RPMI7951 (cell line): ENCODE measurements around the gene KIR3DL2. TPM values are rescaled to one million over a fixed set of nuclear protein-coding genes. Genes with fewer than 3 reads are reported as not detected.
A peak's percentile ranks its signal among the peaks of the same experiment; 100 is the strongest.
"Not testable (repeated sequence)": the region's sequence is repeated elsewhere in the genome, so short reads cannot be mapped to it uniquely, and the experiment has no call there.

Experiments used
- DNase-seq: peaks from one replicate; pipeline ENCODE4 v3.0.0-alpha.2; 2012; ENCODE audit warnings: low read depth
- total RNA-seq: library from RNA; depleted of rRNA; stranded (reverse); fragments of >200 nt; shearing (Covaris generic); gene quantifications from 2 replicates; pipeline ENCODE4 v1.2.3, GENCODE V29; 2014; rRNA removed

The KIR3DL2 gene
- total RNA-seq, result not detected in 2 replicates

DNA sequence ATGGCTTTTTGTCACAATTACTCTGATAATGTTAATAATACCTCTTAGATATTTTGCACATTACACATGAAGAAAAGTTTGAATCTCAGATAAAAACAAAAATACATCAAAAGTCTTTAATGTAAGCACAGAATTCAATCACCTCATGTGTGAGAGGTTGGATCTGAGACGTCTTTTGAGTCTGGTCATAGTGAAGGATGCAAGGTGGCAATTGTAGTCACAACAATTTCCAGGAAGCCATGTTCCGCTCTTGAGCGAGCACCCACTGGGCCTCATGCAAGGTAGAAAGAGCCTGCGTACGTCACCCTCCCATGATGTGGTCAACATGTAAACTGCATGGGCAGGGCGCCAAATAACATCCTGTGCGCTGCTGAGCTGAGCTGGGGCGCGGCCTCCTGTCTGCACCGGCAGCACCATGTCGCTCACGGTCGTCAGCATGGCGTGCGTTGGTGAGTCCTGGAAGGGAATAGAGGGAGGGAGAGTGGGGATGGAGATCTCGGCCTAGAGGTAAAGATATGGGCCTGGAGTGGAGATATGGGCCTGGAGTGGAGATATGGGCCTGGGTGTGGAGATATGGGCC, at the start of gene KIR3DL2:
TSS of gene KIR3DL2 (plus strand) at position 383 of the 580 bp plus-strand sequence. CDS start at position 416, 33 bp downstream.
- DNase-seq, result not testable (repeated sequence)

DNA sequence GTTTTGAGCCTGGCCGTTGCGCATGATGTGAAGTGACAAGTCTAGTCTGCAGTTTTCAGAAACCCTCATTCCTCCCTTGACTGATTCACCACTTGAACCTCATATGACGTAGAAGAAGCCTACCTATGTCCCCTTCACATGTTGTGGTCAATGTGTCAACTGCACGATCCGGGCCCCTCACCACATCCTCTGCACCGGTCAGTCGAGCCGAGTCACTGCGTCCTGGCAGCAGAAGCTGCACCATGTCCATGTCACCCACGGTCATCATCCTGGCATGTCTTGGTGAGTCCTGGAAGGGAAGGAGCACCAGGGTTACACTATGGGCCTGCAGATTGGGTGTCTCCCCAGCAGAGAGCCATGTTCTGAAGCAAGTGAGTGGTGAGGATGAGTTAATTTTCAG, 46.8 kb upstream of the KIR3DL2 start, which contains the start of gene KIR2DL4:
TSS of gene KIR2DL4 (plus strand) at position 201 of the 400 bp plus-strand sequence. CDS start at position 243, 42 bp downstream.
- DNase-seq, result no peak

DNA sequence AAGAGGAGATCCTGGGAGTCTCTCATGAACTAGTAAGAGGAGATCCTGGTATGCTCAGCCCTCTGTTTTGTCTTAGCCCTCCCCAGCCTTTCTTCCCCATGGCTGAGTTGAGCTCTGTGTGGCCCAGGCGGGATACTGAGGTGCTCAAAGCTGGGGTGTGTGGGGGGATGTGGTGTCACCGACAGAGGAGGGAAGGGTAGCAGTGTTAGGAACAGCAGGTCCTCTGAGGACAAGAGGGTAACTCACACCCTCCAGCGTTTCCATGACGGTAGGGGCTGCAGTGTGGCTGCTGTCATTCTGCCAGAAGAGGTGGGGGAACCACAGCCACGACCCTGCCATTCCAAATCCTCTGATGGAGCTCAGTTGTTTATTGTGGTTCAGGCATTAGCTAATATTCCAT, 46.1 kb upstream of the KIR3DL2 start:
- DNase-seq, result no peak

- DNase-seq, result no peak
These were observed 45.7 kb upstream of the KIR3DL2 start for GRCh38 chr19:54804571-54804970.

DNA sequence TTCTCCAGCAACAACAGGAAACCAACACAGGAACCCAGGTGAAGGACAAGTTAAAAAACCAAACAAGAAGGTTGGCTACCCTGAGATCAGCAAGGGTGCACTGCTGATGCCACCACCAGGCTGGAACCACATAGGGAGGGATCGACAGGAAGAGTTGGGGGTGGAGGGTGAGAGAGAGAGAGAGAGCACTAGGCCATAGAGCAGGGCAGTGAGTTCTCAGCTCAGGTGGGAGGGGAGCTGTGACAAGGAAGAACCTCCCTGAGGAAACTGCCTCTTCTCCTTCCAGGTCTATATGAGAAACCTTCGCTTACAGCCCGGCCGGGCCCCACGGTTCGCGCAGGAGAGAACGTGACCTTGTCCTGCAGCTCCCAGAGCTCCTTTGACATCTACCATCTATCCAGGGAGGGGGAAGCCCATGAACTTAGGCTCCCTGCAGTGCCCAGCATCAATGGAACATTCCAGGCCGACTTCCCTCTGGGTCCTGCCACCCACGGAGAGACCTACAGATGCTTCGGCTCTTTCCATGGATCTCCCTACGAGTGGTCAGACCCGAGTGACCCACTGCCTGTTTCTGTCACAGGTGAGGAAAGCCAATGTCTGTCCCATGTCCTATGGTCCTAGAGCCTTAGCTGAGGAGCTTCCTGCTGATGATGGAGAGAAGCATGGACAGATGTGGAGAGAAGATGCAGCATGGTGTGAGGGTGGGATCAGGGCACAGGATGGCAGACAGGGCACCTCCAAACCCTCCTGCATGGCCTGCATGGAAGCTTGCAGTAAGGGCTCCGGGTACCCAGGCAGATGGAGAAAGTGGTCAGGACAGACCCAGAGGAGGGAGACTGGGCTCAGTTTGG, 44.4 kb upstream of the KIR3DL2 start:
- DNase-seq, result no peak

- no peak for DNase-seq
These were observed 43.8 kb upstream of the KIR3DL2 start for GRCh38 chr19:54806516-54806838.

GRCh38 chr19:54814571-54814970, 35.7 kb upstream of the KIR3DL2 start:
- DNase-seq, result not testable (repeated sequence)

DNA sequence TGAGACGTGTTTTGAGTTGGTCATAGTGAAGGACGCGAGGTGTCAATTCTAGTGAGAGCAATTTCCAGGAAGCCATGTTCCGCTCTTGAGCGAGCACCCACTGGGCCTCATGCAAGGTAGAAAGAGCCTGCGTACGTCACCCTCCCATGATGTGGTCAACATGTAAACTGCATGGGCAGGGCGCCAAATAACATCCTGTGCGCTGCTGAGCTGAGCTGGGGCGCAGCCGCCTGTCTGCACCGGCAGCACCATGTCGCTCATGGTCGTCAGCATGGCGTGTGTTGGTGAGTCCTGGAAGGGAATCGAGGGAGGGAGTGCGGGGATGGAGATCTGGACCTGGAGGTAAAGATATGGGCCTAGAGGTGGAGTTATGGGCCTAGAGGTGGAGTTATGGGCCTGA, 34.0 kb upstream of the KIR3DL2 start, which contains the start of gene KIR3DL1:
TSS of gene KIR3DL1 (plus strand) at position 218 of the 400 bp plus-strand sequence.
- not testable (repeated sequence) for DNase-seq

DNA sequence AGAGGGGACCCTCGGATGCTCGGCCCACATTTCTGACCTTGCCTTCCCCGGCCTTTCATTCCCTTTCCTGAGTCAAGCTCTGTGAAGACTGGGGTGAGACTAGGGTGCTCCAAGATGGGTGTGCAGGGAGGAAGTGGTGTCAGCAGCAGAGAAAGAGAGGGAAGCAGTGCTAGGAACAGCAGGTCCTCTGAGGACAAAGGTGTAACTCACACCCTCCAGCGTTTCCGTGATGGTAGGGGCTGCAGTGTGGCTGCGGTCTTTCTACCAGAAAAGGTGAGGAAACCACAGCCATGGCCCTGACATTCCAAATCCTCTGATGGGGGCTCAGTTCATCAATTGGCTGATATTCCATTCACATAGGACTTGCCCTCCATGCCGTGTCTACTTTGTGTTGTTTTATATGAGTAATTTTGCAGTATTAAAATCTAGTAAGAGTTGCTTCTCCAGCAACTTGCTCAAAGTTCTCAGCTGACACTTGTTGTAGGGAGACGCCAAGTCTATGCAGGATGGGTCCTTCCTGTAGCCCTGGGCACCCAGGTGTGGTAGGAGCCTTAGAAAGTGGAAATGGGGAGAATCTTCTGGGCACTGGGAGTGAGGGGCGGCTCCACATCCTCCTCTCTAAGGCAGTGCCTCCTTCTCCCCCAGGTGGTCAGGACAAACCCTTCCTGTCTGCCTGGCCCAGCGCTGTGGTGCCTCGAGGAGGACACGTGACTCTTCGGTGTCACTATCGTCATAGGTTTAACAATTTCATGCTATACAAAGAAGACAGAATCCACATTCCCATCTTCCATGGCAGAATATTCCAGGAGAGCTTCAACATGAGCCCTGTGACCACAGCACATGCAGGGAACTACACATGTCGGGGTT, 32.3 kb upstream of the KIR3DL2 start:
- no peak for DNase-seq

GRCh38 chr19:54824416-54824815, 25.8 kb upstream of the KIR3DL2 start:
- not testable (repeated sequence) for DNase-seq

GRCh38 chr19:54825326-54825725, 24.9 kb upstream of the KIR3DL2 start:
- peak; percentile 10 for DNase-seq

DNA sequence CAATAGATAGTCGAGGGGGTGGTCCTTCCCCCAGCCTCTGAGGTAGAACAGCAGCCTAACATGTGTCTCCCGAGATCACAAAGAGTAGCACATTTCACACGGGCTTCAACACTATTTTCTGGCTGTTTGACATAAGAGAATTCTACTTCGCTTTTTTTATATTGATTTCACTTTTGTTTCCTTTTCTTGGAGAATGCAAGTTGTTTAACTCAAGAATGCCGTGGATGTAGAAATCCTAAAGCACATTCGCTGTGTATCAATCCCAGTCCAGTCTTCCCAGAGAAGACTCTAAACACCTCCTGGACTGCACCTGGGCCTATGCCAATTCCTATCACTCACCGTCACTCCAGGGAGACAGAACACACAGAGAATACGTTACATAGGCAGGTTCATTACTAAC, 22.2 kb upstream of the KIR3DL2 start:
- DNase-seq, result not testable (repeated sequence)

DNA sequence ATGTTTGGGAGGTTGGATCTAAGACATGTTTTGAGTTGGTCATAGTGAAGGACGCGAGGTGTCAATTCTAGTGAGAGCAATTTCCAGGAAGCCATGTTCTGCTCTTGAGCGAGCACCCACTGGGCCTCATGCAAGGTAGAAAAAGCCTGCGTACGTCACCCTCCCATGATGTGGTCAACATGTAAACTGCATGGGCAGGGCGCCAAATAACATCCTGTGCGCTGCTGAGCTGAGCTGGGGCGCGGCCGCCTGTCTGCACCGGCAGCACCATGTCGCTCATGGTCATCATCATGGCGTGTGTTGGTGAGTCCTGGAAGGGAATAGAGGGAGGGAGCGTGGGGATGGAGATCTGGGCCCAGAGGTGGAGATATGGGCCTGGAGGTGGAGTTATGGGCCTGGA, 17.7 kb upstream of the KIR3DL2 start, which contains the start of gene KIR2DS4:
TSS of gene KIR2DS4 (plus strand) at position 181 of the 400 bp plus-strand sequence.
- DNase-seq, result not testable (repeated sequence)

DNA sequence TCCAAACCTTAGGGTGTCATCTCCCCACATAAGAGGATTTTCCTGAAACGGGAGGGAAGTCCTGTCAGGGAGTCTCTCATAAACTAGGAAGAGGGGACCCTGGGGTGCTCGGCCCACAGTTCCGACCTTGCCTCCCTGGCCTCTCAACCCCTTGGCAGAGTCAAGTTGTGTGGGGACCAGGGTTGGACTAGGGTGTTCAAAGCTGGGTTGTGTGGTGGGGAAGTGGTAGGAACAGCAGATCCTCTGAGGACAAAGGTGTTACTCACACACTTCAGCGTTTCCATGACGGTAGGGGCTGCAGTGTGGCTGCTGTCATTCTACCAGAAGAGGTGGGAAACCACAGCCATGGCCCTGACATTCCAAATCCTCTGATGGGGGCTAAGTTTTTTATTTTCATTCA, 15.1 kb upstream of the KIR3DL2 start:
- DNase-seq, result not testable (repeated sequence)

DNA sequence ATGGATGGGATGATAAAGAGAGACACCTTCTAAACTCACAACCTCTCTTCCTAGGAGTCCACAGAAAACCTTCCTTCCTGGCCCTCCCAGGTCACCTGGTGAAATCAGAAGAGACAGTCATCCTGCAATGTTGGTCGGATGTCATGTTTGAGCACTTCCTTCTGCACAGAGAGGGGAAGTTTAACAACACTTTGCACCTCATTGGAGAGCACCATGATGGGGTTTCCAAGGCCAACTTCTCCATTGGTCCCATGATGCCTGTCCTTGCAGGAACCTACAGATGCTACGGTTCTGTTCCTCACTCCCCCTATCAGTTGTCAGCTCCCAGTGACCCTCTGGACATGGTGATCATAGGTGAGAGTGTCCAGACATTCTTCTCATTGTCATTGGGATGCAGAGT, 12.7 kb upstream of the KIR3DL2 start:
- DNase-seq, result not testable (repeated sequence)

DNA sequence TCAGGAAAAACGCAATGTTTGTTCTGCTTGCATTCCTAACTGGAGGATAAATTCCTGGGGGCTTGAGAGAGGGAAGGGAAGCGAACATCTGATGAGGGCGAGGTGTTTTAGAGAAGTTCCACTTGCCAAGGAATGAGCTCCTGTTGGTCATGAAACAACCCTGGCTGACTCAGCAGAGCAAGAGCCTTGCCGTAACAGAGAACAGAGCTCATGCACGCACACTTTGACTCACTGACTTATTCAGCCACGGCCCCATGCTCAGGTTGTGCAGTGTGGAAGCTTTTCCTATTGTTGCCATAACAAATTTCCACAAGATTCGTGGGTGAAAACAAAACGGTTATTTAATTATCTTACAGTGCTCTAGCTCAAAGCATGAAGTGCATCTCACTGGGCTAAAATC, 7.1 kb upstream of the KIR3DL2 start:
- DNase-seq, result not testable (repeated sequence)

- DNase-seq, result no peak
These were observed 687 bp downstream of the KIR3DL2 start for GRCh38 chr19:54850930-54851329.

GRCh38 chr19:54851353-54851752, 1.1 kb downstream of the KIR3DL2 start:
- no peak for DNase-seq

DNA sequence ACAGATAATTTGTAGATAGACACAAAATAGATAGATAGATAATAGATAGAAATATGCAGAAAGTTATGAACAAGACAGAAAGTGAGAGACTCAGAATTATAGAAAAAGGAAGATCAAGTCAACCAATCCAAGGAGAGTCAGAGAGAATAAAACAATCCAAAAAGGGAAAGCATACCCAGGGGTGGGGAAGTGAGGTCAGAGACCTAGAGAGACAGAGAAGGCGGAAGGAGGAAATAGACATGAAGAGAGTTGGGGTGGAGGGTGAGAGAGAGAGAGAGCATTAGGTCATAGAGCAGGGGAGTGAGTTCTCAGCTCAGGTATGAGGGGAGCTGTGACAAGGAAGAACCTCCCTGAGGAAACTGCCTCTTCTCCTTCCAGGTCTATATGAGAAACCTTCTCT, 5.0 kb downstream of the KIR3DL2 start:
- DNase-seq, result not testable (repeated sequence)

DNA sequence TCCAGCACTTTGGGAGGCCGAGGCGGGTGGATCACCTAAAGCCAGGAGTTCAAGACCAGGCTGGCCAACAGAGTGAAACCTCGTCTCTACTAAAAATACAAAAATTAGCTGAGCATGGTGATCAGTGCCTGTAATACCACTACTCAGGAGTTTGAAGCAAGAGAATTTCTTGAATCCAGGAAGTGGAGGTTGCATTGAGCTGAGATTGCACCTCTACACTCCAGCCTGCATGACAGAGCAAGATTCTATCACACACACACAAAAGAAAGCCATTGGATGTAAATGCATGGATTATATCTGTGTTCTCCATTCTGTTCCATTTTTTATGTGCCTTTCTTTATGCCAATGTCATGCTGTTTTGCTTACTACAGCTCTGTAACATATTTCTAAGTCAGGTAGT, 8.2 kb downstream of the KIR3DL2 start:
- not testable (repeated sequence) for DNase-seq

GRCh38 chr19:54859421-54859820, 9.2 kb downstream of the KIR3DL2 start:
- peak; percentile 42 for DNase-seq

- not testable (repeated sequence) for DNase-seq
These were observed 13.2 kb downstream of the KIR3DL2 start for GRCh38 chr19:54863459-54863858.
